Thyroid gland (tissue), 4 donors: Measurements from ENCODE around the gene CDC42BPG. TPM values are rescaled to one million over a fixed set of nuclear protein-coding genes. Genes with fewer than 3 reads are reported as not detected.

Source experiments
- DNase-seq, 2 donors: peaks; one replicate each; pipeline ENCODE4 v3.0.0-alpha.2; 2019
- H3K27ac ChIP-seq, 3 donors: fragments of 200-600 bp; sonication (generic); 1 replicate in 2 of 3; 2 replicates in 1 of 3; pipeline ENCODE4 v1.5.1; 2016 to 2019; ENCODE audit warnings: mild to moderate bottlenecking in 1 of 3, moderate library complexity in 1 of 3
- H3K27me3 ChIP-seq: fragments of 200-600 bp; sonication (generic); one replicate; pipeline ENCODE4 v1.5.1; 2019
- H3K36me3 ChIP-seq, 2 donors: fragments of 200-600 bp; sonication (generic); one replicate each; pipeline ENCODE4 v1.5.1; 2016 to 2019
- H3K4me1 ChIP-seq, 2 donors: fragments of 200-600 bp; sonication (generic); one replicate each; pipeline ENCODE4 v1.5.1; 2017 to 2019
- H3K4me3 ChIP-seq, 3 donors: fragments of 200-600 bp; sonication (generic); replicated peaks in 1 of 3; 1 replicate in 2 of 3; 2 replicates in 1 of 3; pipeline ENCODE4 v1.5.1; 2016; ENCODE audit warnings: mild to moderate bottlenecking in 1 of 3
- H3K9me3 ChIP-seq: fragments of 200-600 bp; sonication (generic); one replicate; pipeline ENCODE4 v1.5.1; 2017
- POLR2A ChIP-seq, 2 donors: fragments of 450-650 bp; IDR thresholded peaks; one replicate each; pipeline ENCODE4 v1.6.1; 2017; ENCODE audit warnings: antibody characterized with exemption in 2 of 2, mild to moderate bottlenecking in 2 of 2, moderate library complexity in 1 of 2
- WGBS, 2 donors: methylation state at CpG; one replicate each; pipeline ENCODE4 v1.1.5; 2017; 5-methylcytosine and 5-hydroxymethylcytosine counted together
- intact Hi-C: fragments of 100-400 bp; cut with DNase I; formaldehyde crosslinking; loops from one replicate; pipeline ENCODE4 v1.15.1; 2023
- total RNA-seq, 4 donors: library from RNA; depleted of rRNA; stranded (reverse); fragments of >200 nt; gene quantifications; one replicate each; pipeline ENCODE4 v1.2.3, GENCODE V29; 2016
- TF ChIP-seq, protein P1 (sequence below), 6 experiments: fragments of 200-600 bp in 3 of 6; fragments of 450-650 bp in 3 of 6; sonication (generic) in 3 of 6; IDR thresholded peaks; one replicate each; pipeline ENCODE4 v1.5.1; 2016 to 2019; ENCODE audit warnings: antibody characterized with exemption in 6 of 6, mild to moderate bottlenecking in 2 of 6, inconsistent platforms in 1 of 6, moderate library complexity in 1 of 6

The CDC42BPG gene
- total RNA-seq, 4 donors from 2014 or later, result 7.8 to 13.9 (median 10.2) TPM

DNA sequence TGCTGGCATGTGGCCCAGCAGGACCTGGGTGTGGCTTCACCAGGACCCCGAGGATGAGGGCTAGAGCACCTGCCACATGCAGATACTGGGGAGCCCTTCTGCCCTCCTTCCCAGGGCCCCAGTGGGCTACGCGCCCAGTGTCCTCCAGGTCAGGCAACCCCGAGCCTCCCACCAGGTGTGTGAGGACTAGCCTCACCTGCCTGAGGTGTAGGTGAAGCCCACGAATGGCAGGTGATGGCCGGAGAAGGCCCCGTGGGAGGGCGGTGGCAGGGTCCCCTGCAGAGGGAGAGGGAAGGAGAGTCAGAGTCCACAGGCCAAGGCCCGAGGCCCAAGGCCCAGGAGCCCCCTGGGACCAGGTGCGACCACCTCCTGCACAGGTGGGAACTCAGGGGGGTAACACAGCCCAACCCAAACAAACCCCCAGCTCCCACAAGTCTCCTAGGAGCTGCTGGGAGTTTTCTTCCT, 6.5 kb downstream of the CDC42BPG start:
- no peak overlapping the region for H3K4me3 ChIP-seq
- H3K36me3 ChIP-seq, result peaks cover 17 to 23% of the 10 kb centered on the region in 2 donors
- DNase-seq, result no peak
- intact Hi-C loops, result no loop called here
- H3K9me3 ChIP-seq, result no peaks in the 10 kb centered on the region
- no peak for TF ChIP-seq POLR2A (IDR thresholded peaks at IDR 0.05)
- H3K27ac ChIP-seq, result no peak overlapping the region
- H3K27me3 ChIP-seq, result no peaks in the 10 kb centered on the region
- H3K4me1 ChIP-seq, result peaks cover 5 to 9% of the 10 kb centered on the region in 2 donors
- WGBS, 2 donors, result 92 to 94% methylated on average over 2 to 10 of the region's 10 CpGs

DNA sequence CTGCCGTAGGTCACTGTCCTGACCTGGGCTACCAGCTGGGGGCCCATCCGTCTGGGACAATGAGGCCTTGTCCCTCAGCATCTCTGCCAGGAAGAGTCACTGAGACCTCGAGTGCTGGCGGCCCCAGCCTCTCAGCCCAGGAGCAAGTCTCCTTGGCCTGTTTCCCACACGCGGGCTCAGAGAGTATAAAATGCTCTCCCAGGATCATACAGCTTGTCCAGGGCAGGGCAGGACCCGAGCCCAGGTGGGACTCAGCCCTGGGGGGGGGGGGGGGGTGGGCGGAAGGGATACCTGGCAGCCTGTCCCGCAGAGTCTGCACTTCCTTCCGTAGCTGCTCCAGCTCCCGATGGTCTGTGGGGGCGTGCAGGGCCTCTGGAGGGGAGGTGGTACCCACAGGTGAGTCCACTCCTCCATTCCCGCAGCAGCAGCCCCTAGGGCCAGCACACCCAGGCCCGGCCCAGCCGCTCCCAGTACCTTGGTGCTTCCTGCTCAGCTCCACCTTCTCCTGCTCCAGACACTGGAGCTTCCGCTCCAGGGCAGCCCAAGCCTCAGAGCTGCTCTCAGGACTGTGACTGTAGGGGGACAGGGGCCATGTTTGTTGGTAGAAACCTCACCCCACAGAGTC, 7.9 kb downstream of the CDC42BPG start:
- Histone ChIP-seq H3K4me3 (no peak overlapping the region), H3K9me3 (no peaks in the 10 kb centered on the region), H3K27ac (no peak overlapping the region), H3K4me1 (no peaks in the 10 kb centered on the region), H3K36me3 (peaks cover 26 to 28% of the 10 kb centered on the region in 2 donors), H3K27me3 (no peaks in the 10 kb centered on the region)
- no peak for DNase-seq
- intact Hi-C loops, result no loop called here
- 85 to 95% methylated on average over 5 to 7 of the region's 16 CpGs for WGBS, 2 donors
- TF ChIP-seq POLR2A (IDR thresholded peaks at IDR 0.05), result no peak
- TF ChIP-seq, protein P1, sequence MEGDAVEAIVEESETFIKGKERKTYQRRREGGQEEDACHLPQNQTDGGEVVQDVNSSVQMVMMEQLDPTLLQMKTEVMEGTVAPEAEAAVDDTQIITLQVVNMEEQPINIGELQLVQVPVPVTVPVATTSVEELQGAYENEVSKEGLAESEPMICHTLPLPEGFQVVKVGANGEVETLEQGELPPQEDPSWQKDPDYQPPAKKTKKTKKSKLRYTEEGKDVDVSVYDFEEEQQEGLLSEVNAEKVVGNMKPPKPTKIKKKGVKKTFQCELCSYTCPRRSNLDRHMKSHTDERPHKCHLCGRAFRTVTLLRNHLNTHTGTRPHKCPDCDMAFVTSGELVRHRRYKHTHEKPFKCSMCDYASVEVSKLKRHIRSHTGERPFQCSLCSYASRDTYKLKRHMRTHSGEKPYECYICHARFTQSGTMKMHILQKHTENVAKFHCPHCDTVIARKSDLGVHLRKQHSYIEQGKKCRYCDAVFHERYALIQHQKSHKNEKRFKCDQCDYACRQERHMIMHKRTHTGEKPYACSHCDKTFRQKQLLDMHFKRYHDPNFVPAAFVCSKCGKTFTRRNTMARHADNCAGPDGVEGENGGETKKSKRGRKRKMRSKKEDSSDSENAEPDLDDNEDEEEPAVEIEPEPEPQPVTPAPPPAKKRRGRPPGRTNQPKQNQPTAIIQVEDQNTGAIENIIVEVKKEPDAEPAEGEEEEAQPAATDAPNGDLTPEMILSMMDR (IDR thresholded peaks at IDR 0.05), result no peak

DNA sequence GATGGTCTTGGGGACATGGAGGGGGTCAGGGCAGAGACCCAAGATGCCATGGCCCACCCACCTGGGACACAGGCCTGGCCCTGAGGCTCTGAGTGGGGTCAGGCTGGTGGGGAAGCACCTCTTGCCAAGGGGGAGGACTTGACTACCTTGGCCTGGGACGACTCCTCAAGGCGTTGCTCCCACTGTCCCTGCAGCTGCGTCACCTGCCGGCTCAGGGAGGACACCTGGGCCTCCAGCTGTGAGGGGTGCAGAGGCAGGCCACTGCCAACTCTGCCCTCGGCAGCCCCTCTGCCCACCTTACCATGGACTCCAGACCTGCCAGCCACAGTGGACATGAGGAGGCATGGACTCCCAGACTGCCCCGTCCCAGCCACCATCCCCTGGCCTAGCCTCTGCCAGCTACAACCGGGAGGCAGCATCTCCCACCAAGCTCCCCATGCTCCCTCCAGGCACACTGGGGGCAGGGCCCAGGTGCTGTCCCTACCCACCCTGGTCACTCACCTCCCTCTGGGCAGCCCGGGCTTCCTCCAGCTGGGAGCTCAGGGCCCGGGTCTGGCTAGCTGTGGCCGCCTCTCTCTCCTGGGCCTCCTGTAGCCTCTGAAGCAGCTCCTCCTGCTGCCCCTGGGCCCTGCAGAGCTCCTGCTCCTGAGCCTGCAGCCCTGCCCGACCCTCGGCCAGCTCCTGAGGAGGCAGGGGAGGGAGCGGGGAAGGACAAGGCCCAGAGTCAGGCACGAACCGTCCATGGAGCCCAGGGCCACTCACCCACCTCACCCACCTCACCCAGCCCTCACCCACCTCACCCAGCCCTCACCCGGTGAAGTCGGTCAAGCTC, 8.6 kb downstream of the CDC42BPG start:
- H3K9me3 ChIP-seq, result no peaks in the 10 kb centered on the region
- H3K27ac ChIP-seq, result no peak overlapping the region
- H3K4me1 ChIP-seq, result no peaks in the 10 kb centered on the region
- WGBS, 2 donors, result 95 to 98% methylated on average over 5 to 11 of the region's 17 CpGs
- intact Hi-C loops, result no loop called here
- TF ChIP-seq POLR2A (IDR thresholded peaks at IDR 0.05), result no peak
- H3K27me3 ChIP-seq, result no peaks in the 10 kb centered on the region
- H3K4me3 ChIP-seq, result no peak overlapping the region
- H3K36me3 ChIP-seq, result peaks cover 26 to 28% of the 10 kb centered on the region in 2 donors
- no peak for DNase-seq

DNA sequence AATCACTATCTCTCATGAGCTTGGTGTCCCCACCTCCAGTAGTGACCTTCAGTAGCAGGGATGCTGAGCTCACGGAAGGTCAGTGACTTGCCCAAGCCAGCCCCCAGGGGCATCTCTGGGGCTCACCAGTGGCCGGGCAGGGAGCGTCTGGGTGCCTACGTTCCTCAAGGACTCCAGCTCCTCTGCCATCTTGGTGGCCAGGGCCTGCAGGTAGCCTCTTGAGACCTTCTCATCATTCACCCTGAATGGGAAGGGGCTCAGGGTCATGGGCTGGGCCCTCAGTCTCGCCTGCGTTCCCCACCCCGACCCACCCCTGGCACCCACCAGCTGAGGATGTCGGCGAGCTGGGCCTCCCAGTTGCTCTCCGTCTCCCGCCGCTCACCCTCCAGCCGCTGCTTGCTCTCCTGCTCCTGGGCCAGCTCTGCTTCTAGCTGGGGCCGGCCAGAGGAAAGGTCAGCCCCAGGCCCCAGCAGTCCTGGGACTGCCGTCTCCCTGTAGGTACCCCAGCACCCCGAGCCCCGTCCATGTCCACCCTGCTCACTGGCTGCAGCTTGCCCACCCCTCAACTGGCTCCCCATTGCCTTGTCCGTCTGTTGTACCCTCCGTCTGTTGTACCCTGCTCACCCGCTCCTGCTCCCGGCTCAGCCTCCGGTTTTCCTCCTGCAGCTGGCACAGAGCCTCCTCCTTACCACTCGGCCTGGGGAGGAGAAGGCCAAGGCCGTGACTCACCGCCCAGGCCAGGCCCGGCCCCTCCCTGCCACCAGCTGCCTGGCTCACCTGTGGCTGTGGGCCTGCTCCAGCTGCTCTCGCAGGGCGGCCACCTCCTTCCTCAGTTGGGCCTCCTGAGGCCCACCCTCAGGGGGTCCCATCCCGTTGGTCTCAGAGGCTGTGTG, 9.5 kb downstream of the CDC42BPG start:
- Histone ChIP-seq H3K9me3 (no peaks in the 10 kb centered on the region), H3K27me3 (no peaks in the 10 kb centered on the region), H3K4me3 (no peak overlapping the region), H3K4me1 (no peaks in the 10 kb centered on the region), H3K36me3 (peaks cover 26 to 28% of the 10 kb centered on the region in 2 donors), H3K27ac (no peak overlapping the region)
- TF ChIP-seq, protein P1 (IDR thresholded peaks at IDR 0.05), result no peak
- no peak for TF ChIP-seq POLR2A (IDR thresholded peaks at IDR 0.05)
- intact Hi-C loops, result no loop called here
- no peak for DNase-seq
- WGBS, 2 donors, result 89 to 91% methylated on average over 20 of the region's 29 CpGs

DNA sequence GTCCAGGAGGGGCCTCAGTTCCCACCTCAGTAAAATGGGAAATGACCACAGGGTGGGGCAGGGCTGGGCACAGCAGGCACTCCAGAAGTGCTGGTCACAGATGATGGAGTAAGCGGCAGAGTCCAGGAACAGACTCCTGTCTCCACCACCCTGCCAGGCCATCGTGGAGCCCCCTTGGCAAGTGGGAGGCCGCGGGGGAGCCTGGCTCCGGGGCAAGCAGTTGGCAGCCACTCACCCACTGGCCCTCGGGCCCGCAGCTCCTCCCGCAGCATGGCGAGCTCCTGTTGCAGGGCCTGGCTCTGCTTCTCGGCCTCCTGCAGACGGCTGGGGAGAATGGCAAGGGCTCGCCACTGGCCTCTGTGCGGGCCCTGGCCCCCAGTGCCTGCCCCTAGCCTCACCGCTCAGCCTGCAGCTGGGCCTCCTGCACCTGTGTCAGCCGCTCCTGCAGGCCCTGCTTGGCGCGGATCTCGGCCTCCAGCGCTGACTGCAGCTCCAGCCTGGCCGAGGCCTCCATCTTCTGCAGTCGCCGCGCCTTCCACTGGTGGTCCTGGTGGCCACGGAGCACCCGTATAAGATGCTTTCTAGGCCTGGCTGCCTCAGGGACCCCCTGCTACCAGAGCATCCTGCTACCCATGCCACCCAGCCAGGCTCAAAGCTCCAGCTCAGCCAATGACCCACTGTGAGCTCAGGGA, 10.3 kb downstream of the CDC42BPG start:
- intact Hi-C loops, result no loop called here
- WGBS, 2 donors, result 94 to 100% methylated on average over 8 to 17 of the region's 25 CpGs
- no peak for DNase-seq
- no peaks in the 10 kb centered on the region for H3K4me1 ChIP-seq
- H3K27ac ChIP-seq, result no peak overlapping the region
- no peak for TF ChIP-seq POLR2A (IDR thresholded peaks at IDR 0.05)
- TF ChIP-seq, protein P1 (IDR thresholded peaks at IDR 0.05), result no peak
- H3K27me3 ChIP-seq, result no peaks in the 10 kb centered on the region
- H3K36me3 ChIP-seq, result peaks cover 23 to 28% of the 10 kb centered on the region in 2 donors
- H3K9me3 ChIP-seq, result no peaks in the 10 kb centered on the region
- H3K4me3 ChIP-seq, result no peak overlapping the region
